ENCODE results near the gene MARK3.

MARK3 gene

GRCh38 chr14:103480595-103480994, 95.4 kb downstream of the MARK3 start:
- TF ChIP-seq, protein P1, sequence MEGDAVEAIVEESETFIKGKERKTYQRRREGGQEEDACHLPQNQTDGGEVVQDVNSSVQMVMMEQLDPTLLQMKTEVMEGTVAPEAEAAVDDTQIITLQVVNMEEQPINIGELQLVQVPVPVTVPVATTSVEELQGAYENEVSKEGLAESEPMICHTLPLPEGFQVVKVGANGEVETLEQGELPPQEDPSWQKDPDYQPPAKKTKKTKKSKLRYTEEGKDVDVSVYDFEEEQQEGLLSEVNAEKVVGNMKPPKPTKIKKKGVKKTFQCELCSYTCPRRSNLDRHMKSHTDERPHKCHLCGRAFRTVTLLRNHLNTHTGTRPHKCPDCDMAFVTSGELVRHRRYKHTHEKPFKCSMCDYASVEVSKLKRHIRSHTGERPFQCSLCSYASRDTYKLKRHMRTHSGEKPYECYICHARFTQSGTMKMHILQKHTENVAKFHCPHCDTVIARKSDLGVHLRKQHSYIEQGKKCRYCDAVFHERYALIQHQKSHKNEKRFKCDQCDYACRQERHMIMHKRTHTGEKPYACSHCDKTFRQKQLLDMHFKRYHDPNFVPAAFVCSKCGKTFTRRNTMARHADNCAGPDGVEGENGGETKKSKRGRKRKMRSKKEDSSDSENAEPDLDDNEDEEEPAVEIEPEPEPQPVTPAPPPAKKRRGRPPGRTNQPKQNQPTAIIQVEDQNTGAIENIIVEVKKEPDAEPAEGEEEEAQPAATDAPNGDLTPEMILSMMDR (IDR thresholded peaks at IDR 0.05; ENCODE audit: low read length, missing control alignments) = no peak
- H3K4me3 ChIP-seq (replicated peaks; ENCODE audit: low read depth, low read length) = no peak overlapping the region
- DNase-seq (ENCODE audit: low read depth) = no peak

DNA sequence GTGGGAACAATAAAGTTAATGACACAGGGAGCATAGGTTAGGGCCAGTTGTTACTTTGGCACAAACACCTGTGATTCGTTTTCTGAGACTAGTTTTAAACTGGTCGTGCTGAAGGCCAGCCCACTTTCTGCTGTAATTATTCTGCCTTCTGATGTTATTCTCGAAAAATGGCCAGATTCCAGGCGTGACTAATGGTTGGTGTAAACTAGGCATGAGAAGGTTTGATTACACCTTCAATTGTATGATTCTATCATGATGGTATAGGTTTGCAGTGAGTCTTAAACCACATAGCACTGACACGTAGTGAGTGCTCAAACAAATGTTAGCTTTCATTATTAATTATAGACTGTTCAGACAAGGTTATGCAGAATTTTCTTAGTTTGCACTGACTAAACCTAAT, 98.4 kb downstream of the MARK3 start:
- H3K4me3 ChIP-seq (replicated peaks; ENCODE audit: low read depth, low read length) = no peak overlapping the region
- DNase-seq (ENCODE audit: low read depth) = peak; percentile 68

DNA sequence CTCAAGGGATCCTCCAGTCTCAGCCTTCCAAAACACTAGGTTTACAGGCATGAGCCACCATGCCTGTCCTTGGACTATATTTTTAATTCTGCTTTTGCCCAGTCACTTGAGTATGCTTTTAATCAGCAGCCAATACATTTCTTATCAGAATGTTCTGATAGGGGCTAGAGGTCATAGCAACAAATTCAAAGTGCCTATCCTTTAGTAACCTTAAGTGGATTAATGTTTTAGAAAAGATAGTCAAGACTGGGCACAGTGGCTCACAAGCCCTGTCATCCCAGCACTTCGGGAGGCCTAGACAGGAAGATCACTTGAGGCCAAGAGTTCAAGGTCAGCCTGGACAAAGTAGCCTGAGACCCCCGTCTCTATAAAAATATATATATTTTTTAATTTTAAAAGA, 100.3 kb downstream of the MARK3 start:
- no peak for DNase-seq (ENCODE audit: low read depth)
- H3K4me3 ChIP-seq (replicated peaks; ENCODE audit: low read depth, low read length) = no peak overlapping the region
- TF ChIP-seq, protein P1 (IDR thresholded peaks at IDR 0.05; ENCODE audit: low read length, missing control alignments) = no peak

More for the DNA sequence above, 98.4 kb downstream of the MARK3 start:
- TF ChIP-seq, protein P1 (IDR thresholded peaks at IDR 0.05; ENCODE audit: low read length, missing control alignments) = no peak

DNA sequence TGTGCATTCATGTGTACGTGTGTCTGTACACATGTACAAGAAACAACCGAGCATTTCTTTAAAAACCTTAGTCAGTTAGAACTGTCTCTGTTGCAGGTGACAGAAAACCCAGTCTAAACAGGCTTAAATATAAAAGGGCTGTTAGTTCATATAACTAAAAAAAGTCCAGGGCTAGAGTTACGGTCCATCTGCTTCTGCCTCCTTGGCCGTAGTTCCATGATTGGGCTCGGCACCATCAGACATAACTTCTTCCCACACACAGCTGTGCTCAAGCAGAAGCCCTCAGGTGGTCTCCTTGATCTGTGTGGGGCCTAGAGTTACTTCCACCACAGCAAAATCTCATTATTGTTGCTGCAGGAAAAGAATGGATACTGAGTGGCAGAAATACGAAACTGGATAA, 102.9 kb downstream of the MARK3 start:
- TF ChIP-seq, protein P1 (IDR thresholded peaks at IDR 0.05; ENCODE audit: low read length, missing control alignments) = no peak
- no peak for DNase-seq (ENCODE audit: low read depth)
- no peak overlapping the region for H3K4me3 ChIP-seq (replicated peaks; ENCODE audit: low read depth, low read length)

GRCh38 chr14:103488960-103489359, 103.7 kb downstream of the MARK3 start:
- TF ChIP-seq, protein P1 (IDR thresholded peaks at IDR 0.05; ENCODE audit: low read length, missing control alignments) = no peak
- no peak overlapping the region for H3K4me3 ChIP-seq (replicated peaks; ENCODE audit: low read depth, low read length)
- DNase-seq (ENCODE audit: low read depth) = peak; percentile 21

DNA sequence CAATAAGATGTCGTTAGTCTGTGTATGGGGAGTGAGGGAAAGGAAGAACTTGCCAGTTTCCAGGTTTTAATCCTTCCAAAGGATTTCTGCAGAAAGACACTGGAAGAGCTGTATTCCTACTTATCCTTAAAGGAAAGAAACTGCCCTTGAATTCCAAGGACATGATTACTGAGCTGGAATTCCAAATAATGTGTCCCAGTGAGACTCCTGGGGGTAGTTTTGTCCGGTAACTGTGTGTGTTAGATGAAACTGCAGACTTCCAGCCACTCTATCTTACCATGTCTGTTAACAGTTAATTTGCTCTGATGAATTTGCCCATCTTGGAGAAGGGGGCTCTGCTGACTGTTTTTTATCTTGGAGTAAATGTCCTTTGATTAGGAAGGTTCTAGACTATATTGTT, 104.4 kb downstream of the MARK3 start:
- no peak for DNase-seq (ENCODE audit: low read depth)
- H3K4me3 ChIP-seq (replicated peaks; ENCODE audit: low read depth, low read length) = no peak overlapping the region
- TF ChIP-seq, protein P1 (IDR thresholded peaks at IDR 0.05; ENCODE audit: low read length, missing control alignments) = no peak

DNA sequence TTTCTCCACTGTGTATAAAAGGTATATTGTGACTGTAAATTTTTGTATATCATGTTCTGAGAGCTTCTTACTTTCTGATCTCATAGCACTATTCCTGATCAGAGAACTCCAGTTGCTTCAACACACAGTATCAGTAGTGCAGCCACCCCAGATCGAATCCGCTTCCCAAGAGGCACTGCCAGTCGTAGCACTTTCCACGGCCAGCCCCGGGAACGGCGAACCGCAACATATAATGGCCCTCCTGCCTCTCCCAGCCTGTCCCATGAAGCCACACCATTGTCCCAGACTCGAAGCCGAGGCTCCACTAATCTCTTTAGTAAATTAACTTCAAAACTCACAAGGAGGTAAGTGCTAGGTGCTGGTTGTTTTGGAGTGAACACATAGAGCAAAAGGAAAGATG, 106.5 kb downstream of the MARK3 start:
- H3K4me3 ChIP-seq (replicated peaks; ENCODE audit: low read depth, low read length) = no peak overlapping the region
- TF ChIP-seq, protein P1 (IDR thresholded peaks at IDR 0.05; ENCODE audit: low read length, missing control alignments) = no peak
- no peak for DNase-seq (ENCODE audit: low read depth)
